IPS-11a (cell line): ENCODE results near the gene FRMPD4.

ENCODE experiments used
- H3K4me3 ChIP-seq: one replicate; pipeline ENCODE4 v1.5.1; 2013; ENCODE audit warnings: low read depth, low read length, control low read depth

Gene FRMPD4

DNA sequence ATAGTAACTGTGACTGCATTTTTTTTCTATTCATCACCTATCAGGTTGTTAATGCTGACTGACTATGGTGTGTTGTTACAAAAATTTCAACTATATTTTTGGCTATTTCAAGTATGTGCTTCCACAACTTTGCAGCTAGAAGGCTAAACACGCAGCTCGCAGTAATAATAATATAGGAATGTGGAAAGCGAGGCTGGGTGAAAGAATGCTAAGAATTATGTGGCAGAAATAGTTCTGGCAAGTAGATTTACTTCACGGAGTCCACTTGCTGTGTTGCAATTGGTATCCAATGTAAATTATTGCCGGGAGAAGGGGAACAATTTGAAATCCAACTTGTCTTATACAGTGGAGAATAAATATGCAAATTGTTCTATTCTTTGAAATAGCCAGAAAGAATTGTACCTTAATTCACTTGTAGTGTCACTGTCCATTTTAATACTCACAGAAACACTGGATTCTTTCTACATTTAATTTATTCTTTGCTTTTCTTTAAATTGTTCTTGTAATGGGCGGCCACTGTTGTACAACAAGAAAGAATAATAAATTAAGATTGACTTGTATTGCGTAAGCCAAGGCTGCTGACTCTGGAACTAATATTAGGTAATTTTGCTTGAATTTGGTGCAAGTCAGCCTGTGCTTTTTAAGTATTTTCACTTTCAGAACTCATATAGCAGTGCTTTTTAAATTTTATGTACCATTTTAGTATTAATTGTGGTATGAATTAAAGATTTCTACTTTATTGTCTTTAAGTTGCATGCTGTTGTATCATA is 154.9 kb downstream of the FRMPD4 start:
- H3K4me3 ChIP-seq, result no peak overlapping the region

DNA sequence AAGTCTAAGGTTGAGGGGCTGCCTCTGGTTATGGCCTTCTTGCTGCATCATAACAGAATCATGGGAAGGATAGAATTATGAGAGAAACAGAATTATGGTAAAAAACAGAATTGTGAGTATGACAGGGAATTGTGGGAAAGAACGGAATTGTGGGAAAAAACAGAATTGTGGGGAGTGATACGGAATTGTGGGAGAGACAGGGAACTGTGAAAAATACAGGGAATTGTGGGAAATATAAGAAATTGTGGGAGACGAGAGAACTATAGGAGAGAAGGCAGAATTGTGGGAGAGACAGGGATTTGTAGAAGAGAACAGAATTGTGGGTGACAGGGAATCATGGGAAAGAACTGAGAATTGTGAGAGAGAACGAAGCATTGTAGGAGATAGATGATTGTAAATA is 159.1 kb downstream of the FRMPD4 start:
- no peak overlapping the region for H3K4me3 ChIP-seq

DNA sequence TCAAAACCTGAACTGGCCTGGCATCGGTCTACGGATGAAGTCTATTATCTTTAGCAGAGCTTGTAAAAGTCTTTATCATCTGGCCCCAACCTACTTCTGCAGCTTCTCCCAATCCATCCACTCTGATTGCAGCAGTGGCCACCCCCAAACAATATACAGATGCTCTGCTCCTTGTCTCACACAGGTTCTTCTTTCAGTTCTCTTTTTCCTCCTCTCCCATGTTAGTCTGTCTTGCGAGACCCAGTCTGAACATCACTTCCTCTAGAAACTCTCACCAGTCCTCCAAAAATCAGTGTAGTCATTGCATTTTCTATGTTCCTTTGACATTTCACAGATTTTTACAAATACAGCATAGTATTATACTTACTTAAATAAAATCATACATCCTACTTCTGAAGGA is 163.0 kb downstream of the FRMPD4 start:
- H3K4me3 ChIP-seq, result no peak overlapping the region

DNA sequence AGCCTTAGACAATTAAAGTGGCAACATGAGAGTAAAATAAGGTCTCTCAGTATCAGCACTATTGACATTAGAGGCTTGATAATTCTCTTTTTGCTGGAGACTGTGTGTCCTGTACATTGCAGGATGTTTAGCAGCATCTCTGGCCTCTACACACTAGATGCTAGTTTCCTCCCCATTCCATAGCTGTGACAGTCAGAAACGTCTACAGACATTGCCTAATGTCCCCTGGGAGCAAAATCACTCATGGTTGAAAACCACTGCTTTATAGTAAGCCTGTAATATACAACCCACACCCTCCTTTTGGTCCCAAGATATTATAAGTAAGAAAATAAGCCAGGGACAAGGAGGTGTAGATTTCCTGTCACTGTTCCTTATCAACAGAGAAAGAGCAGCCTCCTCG is 166.0 kb downstream of the FRMPD4 start:
- H3K4me3 ChIP-seq, result no peak overlapping the region

DNA sequence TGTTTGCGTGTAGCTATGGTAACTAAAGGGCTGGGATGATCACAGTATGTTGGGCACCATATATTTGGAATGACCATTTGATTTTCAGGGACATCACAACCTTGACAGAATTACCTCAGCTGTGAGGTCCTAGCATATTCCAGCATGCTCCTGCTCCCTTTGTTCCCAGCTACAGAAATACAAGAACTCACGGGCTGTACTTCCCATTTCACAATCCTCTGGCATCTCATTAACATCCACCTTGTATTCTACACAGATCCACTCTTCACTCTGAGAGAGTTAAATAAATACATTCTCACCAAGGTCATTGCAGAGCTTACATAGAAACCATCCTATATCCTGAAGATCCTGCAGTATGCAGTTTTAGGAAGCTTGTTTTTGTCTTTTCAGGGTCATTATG is 169.7 kb downstream of the FRMPD4 start:
- no peak overlapping the region for H3K4me3 ChIP-seq

DNA sequence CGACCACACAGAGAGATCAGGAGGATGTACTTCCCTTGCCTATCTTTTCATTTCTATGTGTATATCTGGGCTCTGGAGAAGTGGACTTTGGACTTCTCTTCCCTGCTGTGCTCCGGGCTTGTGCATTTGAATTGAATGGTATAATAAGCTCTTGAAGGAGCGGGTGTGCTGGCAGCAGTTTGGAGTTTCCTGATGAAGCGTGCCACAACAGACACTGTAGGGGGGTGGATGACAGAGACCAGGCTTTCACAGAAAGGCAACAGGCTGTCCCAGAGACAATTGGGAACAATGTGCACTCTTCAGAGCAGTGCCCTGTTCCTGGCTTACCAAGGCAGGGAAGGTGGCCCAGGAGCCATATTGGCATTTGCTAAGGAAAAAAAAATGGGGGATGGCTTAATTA is 170.1 kb downstream of the FRMPD4 start:
- H3K4me3 ChIP-seq, result no peak overlapping the region

DNA sequence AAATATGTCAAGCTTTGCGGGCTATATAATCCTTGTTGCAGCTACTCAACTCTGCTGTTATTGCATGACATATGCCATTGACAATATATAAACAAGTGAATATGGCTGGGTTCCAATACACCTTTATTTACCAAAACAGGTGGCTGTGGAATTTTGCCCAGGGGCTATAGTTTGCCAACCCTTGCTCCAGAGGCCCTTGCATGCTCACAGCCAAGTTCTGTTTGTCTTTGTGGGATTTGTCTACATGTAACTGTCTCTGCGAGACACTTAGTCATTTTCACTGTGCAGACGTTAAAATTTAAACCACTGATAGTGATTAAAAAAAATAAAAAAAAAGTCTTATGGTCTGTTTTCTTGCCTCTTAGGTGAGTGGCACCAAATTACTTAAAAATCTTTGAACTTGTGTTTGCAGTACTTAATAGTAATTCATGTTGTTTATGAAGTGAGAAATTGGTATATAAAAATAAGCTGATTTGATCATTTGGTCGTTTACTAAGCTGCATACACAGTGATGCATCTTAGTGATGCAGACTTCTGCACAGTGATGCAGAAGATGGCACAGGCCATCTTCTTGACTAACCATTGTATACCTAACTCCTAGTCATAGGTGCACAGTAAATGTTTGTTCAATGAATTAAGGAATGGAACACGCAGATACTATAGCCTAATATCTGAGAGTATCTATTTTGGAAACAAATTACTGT is 170.9 kb downstream of the FRMPD4 start:
- H3K4me3 ChIP-seq, result no peak overlapping the region

DNA sequence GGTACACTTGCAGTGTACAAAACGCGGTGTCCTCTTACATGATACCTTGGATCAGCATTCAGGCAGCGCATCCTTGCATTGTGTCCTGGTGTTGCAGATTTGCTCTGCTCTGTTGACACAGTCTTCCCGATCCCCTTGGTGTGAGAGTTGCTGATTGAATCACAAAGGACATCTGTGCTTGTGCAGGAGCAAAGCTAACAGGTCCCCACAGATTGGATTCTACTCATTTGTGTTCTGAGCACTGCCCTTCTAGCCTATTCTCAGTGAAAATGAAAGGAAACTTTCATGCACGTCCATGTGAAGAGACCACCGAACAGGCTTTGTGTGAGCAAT is 171.4 kb downstream of the FRMPD4 start:
- no peak overlapping the region for H3K4me3 ChIP-seq

DNA sequence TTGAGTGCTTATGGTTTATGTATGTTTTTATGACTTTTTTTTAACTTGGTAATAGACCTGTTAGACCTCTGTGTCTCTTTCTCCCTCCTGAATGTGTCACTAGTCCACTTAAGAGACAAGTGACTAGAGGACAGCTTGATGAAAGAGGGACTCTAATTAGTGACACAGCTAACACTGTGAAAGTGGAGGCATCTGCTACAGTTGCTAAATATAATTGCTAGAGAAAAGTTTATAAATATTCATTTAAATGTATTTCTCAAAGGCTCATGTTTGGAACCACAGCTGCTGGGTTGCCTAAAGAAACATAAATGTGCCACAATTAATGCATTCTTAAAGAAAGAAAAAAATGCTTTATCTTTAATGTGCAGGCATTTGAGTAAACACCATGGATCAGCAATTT is 176.4 kb downstream of the FRMPD4 start:
- no peak overlapping the region for H3K4me3 ChIP-seq

DNA sequence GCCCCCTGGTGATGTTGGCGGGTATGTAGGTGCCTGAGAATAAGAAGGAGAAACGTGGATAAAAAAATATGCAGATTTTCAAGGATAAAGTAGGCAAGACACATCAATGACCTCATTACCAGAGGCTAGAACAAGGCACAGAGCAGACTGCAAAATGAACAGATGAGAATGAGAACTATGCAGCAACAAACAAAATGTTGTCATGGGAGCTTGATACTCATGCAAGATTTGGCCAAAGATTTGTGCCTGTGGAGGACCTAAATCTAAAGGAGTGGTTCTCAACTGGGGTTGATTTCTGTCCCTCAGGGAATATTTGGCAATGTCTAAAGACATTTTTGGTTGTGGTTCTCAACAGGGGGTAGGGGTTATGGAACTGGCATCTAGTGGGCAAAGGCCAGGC is 177.3 kb downstream of the FRMPD4 start:
- H3K4me3 ChIP-seq, result no peak overlapping the region

DNA sequence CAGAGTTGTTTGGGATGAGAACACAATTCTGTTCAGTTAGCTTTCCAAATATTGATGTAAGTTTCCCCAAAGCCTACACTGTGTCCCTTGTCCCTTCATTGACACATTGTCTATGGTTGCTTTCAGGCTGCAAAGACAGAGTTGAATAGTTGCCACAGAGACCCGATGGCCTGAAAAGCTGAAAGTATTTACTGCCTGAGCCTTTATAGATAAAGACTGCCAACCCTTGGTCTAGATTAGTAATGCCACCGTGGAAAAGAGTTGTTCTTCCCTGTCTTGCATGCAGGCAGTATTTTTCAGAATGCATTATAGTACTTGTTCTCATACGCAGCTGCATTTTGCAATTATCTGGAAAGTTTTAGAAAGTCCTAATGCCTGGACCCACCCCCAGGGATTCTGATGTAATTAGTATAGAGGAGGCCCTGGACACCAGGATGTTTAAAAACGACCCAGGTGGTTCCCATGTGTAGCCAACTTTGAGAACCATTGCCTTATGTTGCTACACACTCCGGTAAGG is 180.8 kb downstream of the FRMPD4 start:
- H3K4me3 ChIP-seq, result no peak overlapping the region

DNA sequence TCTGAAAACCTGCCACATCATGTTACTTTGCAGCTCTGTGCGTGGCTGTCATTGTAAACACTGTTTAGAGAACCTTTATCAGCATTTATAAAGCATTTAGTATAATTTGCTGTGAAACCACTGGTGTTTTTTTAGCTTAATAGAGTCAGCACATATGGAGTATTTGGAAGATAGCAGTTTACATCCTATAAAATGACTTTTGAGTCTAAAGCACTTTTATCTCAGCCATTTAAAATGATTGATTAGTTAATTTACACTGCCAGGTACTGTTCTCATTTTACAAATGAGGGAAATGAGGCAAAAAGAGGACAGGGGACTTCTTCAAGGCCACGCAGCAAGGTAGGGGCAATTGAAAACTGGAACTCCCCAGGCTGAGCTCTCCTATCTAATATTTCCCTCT is 181.7 kb downstream of the FRMPD4 start:
- no peak overlapping the region for H3K4me3 ChIP-seq

DNA sequence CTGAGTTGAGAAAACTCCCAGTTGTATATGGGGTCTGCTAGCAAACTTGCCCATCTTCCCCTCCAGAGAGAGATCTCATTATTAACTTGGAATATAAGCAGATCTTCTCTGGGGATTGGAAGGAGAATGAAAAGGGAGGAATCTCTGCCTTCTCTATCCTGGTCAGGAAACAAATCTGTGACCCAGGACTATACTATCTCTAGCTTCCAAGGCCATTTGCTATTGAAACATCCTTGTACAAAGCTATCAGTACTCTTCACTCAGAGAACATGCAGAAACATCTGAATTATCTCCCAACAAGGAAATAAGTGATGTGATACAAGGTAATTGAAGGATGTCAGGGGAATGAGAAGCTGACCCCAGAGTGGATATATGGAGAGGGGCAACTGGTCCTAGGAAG is 183.8 kb downstream of the FRMPD4 start:
- H3K4me3 ChIP-seq, result no peak overlapping the region

DNA sequence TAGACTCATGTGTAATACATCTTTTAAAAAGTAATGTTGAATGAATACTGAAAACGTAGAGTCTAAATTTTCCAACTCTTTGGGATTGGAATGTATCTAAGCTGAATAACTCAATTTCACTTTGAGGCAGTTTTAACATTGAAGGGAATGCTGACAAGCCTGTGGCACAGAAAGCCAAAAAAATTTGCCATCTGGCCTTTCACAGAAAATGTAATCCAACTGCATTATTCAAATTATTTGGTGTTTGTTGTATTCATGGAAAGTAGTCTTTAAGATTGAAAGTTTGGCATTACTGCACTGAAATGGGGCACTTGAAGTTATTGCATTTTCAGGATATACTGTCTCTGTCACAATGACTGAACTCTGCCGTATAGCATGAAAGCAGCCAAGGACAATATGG is 186.9 kb downstream of the FRMPD4 start:
- no peak overlapping the region for H3K4me3 ChIP-seq

DNA sequence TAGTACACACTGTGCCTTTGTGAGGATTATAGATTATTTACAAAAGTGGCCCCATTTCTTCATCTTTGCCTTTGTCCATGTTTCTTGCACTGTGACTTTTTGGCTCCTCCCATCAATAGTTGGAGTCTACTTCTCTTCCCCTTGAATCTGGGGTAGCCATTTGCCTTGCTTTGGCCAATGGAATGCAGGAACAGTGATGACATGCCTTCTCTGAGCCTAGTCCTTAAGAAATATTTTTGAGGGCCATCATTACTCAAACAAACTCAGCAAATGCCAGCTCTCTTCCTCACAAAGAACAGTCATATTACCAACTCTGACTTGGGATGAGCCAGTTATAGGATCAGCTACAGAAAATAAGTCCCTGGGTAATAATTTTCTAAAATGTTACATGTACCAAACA is 189.6 kb downstream of the FRMPD4 start:
- no peak overlapping the region for H3K4me3 ChIP-seq

DNA sequence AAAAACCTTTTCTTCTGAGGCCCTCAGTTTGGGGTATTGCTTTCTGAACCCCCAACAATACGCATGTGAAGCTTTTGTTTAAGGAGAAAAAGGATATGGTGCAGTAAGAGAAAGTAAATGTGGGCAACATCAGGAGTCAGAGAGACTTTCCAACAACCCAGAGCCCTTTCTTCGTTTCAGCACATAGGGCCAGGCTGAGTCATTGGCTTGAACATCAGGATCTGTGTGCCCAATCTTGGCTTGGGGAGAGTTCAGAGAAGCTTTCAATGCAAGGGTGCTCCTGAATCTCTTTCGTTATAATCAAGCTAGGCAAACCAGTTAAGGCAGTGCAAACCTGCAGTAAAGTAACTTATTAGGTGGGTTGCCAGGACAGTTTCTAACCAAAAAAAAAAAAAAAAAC is 191.2 kb downstream of the FRMPD4 start:
- H3K4me3 ChIP-seq, result no peak overlapping the region

DNA sequence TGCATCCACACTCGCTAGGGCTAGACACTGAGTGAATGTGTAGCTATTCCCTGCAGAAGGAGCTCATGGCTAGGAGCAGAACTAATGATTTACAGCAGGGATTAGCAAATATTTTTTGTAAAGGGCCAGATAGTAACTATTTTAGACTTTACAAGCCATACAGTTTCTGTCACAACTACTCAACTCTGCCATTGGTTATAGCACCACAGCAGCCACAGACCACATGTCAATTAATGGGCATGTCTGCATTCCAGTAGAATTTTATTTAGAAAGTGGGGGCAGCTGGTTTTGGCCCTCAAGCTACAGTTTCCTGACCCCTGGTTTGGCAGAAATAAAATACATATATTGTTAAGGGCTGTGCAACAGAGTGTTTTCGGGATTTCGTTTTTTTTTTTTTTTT is 192.6 kb downstream of the FRMPD4 start:
- no peak overlapping the region for H3K4me3 ChIP-seq

DNA sequence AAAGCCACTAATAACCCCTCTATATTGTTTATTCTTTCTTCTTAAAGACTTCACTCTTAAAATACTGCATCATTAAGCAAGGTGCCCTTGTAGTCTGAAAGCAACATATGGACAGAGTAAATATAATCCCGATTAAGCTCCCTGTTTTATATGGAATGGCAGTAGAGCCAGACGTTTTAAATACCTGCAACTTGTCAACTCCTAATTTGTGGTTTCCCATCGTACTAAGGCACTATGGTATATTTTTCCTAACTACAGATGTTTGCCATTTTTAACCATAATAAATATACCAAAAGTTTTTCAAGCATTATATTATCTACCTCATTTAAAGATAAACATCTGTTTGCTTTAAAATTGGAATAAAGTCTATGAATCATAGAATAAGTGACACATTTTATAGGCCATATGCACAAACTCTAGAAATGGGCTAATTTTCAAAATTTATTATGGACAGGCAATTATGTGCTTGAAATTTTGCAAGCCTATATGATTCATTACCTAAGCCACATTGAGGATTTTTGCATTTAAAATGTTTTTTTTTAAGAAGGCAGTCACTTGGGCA is 194.6 kb downstream of the FRMPD4 start:
- no peak overlapping the region for H3K4me3 ChIP-seq

DNA sequence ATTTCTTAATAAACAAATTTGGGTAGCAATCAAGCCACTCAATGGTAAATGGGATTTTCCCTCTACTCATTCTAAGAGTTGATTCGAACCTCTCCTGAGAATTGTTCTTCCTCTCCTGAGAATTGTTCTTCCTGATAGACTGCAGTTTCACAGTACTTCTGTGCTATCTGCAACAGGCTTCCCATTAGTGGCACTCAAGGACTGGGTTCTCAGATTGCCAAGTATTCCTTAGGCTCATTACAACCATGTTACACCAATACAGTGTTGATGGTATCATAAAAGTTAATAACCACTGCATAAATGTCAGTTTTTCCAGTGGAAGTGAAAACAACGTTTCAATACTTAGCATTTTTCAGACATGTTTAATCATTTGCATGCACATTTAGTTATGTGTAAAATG is 201.6 kb downstream of the FRMPD4 start:
- H3K4me3 ChIP-seq, result no peak overlapping the region

DNA sequence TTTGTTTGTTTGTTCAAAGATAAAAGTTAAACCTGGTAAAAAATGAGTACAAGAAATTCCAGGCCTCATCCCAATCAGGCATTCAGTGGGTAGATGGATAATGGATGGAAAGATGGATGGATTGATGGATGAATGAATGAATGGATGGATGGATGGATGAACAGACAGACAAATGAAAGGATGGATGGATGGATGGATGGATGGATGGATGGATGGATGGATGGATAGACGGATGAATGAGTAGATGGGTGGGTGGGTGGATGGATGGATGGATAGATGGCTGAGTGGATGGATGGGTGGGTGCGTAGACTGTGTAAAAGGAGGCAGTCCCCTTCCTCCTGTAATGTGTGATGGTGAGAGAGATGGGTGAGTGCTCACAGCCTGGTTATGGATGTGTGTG is 206.7 kb downstream of the FRMPD4 start:
- no peak overlapping the region for H3K4me3 ChIP-seq

DNA sequence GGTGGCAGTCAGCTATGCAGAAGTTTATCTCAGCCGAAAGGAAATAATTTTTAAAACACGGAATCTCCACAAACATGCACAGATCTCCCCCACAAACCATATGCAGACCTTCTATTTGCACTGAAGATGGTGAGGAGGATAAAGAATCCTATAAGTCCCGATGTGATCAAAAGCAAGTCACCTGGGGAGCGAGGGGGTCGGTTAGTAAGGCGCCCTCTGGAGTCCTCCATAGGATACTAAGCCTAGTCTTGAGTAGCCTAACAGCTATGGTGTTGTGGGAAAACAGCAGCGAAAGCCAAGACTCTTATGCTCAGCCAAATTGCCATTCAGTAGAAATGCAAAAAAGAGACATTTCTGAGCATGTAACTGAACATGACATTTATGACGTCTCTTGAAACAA is 210.9 kb downstream of the FRMPD4 start:
- no peak overlapping the region for H3K4me3 ChIP-seq

DNA sequence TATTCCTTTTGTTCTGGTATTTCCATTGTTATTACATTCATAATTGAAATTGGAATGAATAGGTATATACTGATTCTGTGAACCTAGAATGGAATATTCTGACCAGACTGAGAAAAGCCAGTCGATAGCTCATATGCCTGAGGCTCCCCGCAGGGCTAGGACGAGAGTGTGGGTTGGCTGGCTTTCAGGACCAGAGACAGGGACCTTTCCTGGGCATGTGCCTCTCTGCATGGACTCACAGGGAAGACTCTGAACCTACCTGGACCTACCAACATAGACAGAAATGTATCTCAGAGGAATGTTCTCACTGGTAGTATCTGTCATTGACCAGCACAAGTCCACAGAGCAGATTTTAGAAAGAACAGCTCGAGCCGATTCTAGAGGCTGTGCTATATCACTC is 214.6 kb downstream of the FRMPD4 start:
- H3K4me3 ChIP-seq, result no peak overlapping the region
